ACC112 (cell line): Measurements from ENCODE around the gene C1GALT1.
"Not testable (repeated sequence)": the region's sequence is repeated elsewhere in the genome, so short reads cannot be mapped to it uniquely, and the experiment has no call there.

Experiments used
- H2AFZ ChIP-seq: fragments of 200-600 bp; sonication (generic); one replicate; pipeline ENCODE4 v1.6.0; 2017; ENCODE audit warnings: antibody characterized with exemption, low read length; ENCODE audit not compliant: unreplicated experiment
- H3K27ac ChIP-seq: fragments of 200-600 bp; sonication (generic); 2 replicates; pipeline ENCODE4 v1.5.1; 2014; ENCODE audit warnings: low read depth, mild to moderate bottlenecking, antibody characterized with exemption, low read length, moderate library complexity
- H3K27me3 ChIP-seq: fragments of 200-600 bp; sonication (generic); 2 replicates; pipeline ENCODE4 v1.6.1; 2014; ENCODE audit warnings: mild to moderate bottlenecking, antibody characterized with exemption, low read length, moderate library complexity, mixed read lengths; ENCODE audit not compliant: insufficient read depth
- H3K36me3 ChIP-seq: fragments of 200-600 bp; sonication (generic); 2 replicates; pipeline ENCODE4 v1.6.1; 2016; ENCODE audit warnings: mild to moderate bottlenecking, antibody characterized with exemption, low read length, moderate library complexity, mixed read lengths; ENCODE audit not compliant: insufficient read depth
- H3K4me1 ChIP-seq: fragments of 200-600 bp; sonication (generic); one replicate; pipeline ENCODE4 v1.6.1; 2016; ENCODE audit warnings: low read length, mixed read lengths; ENCODE audit not compliant: insufficient read depth, unreplicated experiment, control insufficient read depth
- H3K4me3 ChIP-seq: fragments of 200-600 bp; sonication (generic); 2 replicates; pipeline ENCODE4 v1.5.1; 2014; ENCODE audit warnings: mild to moderate bottlenecking, low read depth, low read length
- H3K79me2 ChIP-seq: fragments of 200-600 bp; sonication (generic); one replicate; pipeline ENCODE4 v1.6.0; 2016; ENCODE audit warnings: low read length; ENCODE audit not compliant: control insufficient read depth, unreplicated experiment, insufficient read depth

C1GALT1 gene

DNA sequence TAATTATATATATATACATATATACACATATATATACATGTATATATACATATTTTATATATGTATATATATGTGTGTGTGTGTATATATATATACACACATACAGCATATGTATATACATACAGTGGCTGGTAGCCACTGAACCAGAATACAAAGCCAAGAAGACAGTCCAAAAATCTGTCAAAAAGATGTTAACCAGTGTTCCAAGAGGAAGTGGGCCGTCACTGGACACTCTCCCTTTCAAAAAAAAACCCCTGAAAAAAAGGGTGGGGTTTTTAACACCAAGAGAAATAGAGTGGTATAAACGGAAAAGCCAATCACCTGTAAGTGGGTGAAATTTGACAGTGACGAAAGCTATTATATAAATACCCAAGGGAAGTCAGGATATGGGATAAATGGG lies 31.1 kb upstream of the C1GALT1 start:
- H3K4me1 ChIP-seq = no peaks in the 10 kb centered on the region
- H3K79me2 ChIP-seq = no peaks in the 10 kb centered on the region
- no peak overlapping the region for H2AFZ ChIP-seq
- H3K27me3 ChIP-seq = no peaks in the 10 kb centered on the region
- H3K36me3 ChIP-seq = no peaks in the 10 kb centered on the region
- no peak overlapping the region for H3K4me3 ChIP-seq
- no peak overlapping the region for H3K27ac ChIP-seq

DNA sequence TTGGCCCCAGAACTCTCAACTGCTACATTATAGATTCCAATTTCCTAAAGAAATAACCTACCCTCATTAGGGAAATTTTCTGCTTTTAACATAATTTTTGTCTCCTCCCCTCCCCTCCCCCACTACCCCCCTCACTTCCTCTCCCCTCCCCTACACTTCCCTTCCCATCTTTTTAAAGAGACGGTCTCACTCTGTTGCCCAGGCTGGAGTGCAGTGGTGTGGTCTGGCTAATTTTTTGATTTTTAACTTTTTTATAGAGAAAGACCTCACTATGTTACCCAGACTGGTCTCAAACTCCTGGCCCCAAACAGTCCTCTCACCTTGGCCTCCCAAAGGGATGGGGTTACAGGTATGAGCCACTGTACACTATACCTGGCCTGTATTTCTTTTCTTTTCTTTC lies 30.5 kb upstream of the C1GALT1 start:
- Histone ChIP-seq H3K27ac (no peak overlapping the region), H3K27me3 (no peaks in the 10 kb centered on the region), H3K4me3 (no peak overlapping the region), H3K36me3 (no peaks in the 10 kb centered on the region), H3K79me2 (no peaks in the 10 kb centered on the region), H2AFZ (no peak overlapping the region), H3K4me1 (peaks cover 4% of the 10 kb centered on the region)

DNA sequence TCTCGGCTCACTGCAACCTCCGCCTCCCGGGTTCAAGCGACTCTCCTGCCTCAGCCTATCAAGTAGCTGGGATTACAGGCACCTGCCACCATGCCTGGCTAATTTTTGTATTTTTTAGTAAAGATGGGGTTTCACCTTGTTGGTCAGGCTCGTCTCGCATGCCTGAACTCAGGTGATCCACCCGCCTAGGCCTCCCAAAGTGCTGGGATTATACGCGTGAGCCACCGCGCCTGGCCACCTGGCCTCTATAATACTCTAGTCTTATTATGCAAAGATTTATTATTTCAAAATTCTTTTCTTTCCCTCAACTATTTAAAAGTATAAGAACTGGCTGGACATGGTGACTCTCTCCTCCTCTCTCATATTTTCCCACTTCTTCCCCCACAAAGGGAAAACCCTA lies 30.0 kb upstream of the C1GALT1 start:
- Histone ChIP-seq H3K4me1 (peaks cover 9% of the 10 kb centered on the region), H3K79me2 (no peaks in the 10 kb centered on the region), H2AFZ (no peak overlapping the region), H3K27me3 (no peaks in the 10 kb centered on the region), H3K4me3 (no peak overlapping the region), H3K36me3 (no peaks in the 10 kb centered on the region), H3K27ac (no peak overlapping the region)

DNA sequence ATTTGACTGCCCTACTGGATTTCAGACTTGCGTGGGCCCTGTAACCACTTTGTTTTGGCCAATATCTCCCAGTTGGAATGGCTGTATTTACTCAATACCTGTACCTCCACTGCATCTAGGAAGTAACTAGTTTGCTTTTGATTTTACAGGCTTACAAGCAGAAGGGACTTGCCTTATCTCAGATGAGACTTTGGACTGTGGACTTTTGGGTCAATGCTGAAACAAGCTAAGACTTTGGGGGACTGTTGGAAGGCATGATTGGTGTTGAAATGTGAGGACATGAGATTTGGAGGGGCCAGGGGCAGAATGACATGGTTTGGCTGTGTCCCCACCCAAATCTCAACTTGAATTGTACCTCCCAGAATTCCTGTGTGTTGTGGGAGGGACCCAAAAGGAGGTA lies 28.0 kb upstream of the C1GALT1 start:
- H3K36me3 ChIP-seq, H3K27ac ChIP-seq, H3K27me3 ChIP-seq, H2AFZ ChIP-seq, H3K4me3 ChIP-seq: not testable (repeated sequence)
- Histone ChIP-seq H3K79me2 (peaks cover 14% of the 10 kb centered on the region), H3K4me1 (peaks cover 17% of the 10 kb centered on the region)

DNA sequence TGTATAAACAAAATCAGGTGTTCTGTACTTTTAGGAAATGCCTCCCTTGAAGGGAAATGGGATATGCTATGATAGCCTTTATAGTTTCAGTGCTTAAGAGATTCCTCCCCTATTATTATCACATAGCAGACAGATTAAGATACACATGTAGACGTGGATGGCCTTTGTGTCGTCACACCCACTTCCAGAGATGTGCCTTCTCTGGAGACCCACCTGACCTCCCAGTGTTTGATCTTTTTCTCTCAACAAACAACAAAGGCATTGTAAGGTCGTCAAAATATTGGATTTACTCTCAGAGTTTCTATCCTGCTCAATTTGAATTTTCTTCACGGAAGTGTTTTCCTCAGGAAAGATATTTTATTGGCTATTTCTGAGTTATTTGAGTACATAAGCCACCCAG lies 25.7 kb upstream of the C1GALT1 start:
- Histone ChIP-seq H2AFZ (peak overlapping the region; percentile 72), H3K4me1 (peaks cover 22% of the 10 kb centered on the region), H3K27me3 (no peaks in the 10 kb centered on the region), H3K36me3 (peaks cover 20% of the 10 kb centered on the region), H3K79me2 (peaks cover 37% of the 10 kb centered on the region), H3K27ac (peak overlapping the region; percentile 78; the same call in 1 of the 2 replicates), H3K4me3 (peak overlapping the region; percentile 86)

DNA sequence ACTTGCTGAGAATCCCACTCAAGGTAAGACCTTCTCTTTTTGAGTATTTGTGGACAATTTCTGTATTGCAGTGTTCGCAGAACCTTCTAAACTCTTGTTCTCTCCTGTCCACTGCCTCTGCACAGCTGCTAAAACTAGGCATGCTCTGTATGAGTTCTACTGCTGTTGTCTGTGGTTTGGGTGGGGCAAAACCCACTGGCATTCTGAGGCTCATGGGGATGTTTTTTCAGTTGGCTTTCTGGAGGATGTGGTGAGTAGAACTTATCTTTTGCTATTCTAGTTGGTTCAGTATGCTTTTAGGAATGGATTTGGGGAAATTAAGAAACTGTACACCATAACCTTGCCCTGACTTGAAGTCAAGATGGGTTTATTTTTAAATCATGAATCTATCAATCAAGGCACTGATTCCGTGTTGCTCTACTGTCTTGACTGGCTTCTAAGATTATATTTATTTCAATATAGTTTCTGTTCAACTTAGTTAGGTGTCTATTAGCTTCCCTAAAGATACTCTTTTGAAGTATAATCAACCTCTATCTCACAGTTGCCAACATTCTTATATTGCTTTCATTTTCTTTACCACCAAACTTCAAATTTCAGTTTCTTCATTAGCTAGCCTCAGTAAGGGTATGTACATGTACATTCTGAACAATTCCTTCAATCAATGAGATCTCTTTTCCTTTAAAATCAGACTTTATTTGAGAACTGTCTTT lies 25.0 kb upstream of the C1GALT1 start:
- H2AFZ ChIP-seq = peak overlapping the region; percentile 72
- H3K79me2 ChIP-seq = peaks cover 39% of the 10 kb centered on the region
- peak overlapping the region; percentile 78 for H3K27ac ChIP-seq
- peak overlapping the region; percentile 86 for H3K4me3 ChIP-seq
- H3K4me1 ChIP-seq = peaks cover 22% of the 10 kb centered on the region
- H3K27me3 ChIP-seq = no peaks in the 10 kb centered on the region
- peaks cover 22% of the 10 kb centered on the region for H3K36me3 ChIP-seq

DNA sequence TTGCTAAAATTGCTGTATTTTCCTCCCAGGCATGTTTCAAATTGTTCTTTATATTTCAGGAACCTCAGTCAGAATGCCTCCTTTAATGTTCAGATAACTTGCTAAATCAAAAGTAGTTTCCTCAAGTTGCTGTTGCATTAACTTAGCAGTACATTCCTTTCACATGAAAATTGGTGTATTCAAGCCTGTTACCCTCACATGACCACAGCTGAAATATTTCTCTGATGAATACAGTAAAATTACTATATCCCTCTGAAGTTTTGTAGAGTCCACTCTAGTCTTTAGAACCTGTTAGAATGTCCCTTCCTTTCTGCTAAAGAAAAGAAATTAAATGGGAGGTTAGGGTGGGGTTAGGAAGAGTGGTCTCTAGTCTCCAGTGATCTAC lies 24.5 kb upstream of the C1GALT1 start:
- H3K27ac ChIP-seq = peak overlapping the region; percentile 78
- H3K4me3 ChIP-seq = peak overlapping the region; percentile 86
- H2AFZ ChIP-seq = peak overlapping the region; percentile 72
- peaks cover 22% of the 10 kb centered on the region for H3K4me1 ChIP-seq
- H3K79me2 ChIP-seq = peaks cover 39% of the 10 kb centered on the region
- H3K36me3 ChIP-seq = peaks cover 22% of the 10 kb centered on the region
- no peaks in the 10 kb centered on the region for H3K27me3 ChIP-seq

DNA sequence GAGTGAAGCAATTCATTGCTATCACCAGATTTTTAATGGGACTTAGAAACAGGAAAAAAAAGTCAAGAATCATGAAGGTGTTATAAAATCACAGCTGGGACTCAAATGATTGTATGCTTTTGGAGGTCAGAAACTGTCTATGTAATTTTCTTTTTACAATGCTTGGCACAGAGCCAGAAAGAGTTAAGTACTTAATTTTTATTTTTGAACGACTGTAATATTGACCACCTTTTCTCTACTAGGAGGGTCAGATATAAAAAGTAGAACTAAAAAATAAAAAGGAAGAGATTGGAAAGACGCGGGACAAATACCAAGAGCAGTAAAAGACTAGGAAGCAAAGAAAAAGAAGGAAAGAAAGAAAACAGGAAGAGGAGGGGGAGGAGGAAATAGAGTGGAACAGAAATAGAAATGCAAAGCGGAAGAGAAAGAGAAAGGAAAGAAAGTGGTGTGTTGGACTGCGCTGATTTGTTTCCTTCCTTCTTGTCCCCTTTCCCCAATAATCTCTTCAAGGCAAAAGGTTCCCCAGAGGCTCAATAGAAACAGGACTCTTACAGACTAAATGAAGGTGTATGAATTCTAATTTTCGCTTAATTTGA lies 23.2 kb upstream of the C1GALT1 start:
- Histone ChIP-seq H3K79me2 (peaks cover 39% of the 10 kb centered on the region), H3K4me3 (peak overlapping the region; percentile 86), H3K27me3 (no peaks in the 10 kb centered on the region), H2AFZ (peak overlapping the region; percentile 13), H3K27ac (no peak overlapping the region), H3K4me1 (peaks cover 22% of the 10 kb centered on the region), H3K36me3 (peaks cover 22% of the 10 kb centered on the region)

DNA sequence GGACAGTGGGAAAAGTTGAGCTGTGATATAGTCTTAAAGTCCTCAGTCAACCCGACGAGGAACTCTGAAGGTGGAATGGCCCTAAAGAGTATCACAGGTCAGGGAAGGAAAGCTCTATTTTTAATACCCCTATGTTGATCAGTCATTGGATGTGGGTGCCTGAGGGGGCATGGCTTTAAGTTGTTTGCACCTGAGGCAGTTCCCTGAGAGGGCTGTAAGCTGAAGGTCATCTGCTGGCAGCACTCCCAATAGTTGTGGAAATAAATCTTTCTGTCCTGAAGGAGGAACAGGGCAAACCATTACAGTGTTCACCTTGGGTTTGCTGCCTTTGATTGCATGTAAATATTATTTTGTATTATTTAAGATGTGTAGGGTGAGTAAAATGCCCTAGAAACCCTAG lies 17.8 kb upstream of the C1GALT1 start:
- H3K79me2 ChIP-seq = peaks cover 53% of the 10 kb centered on the region

DNA sequence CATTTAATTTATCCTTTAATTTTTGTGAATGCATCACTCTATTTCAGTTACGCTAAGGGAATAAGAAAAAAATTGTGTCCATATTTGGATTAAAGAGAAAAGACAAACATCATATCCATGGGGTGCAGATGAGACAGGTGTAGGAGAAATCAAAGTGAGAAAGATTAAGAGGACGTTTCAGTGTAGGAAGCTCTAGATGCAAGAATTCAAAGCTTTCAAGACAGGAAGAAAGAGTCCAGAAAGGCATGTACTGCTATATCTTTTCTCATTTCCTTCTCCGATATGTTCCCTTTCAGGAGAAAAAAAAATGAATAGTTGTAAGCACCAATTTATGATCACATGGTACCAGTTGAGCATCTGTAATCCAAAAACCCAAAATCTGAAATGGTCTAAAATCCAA lies 17.0 kb upstream of the C1GALT1 start:
- no peaks in the 10 kb centered on the region for H3K27me3 ChIP-seq
- H3K4me3 ChIP-seq = no peak overlapping the region
- H3K4me1 ChIP-seq = no peaks in the 10 kb centered on the region
- peaks cover 31% of the 10 kb centered on the region for H3K36me3 ChIP-seq
- no peak overlapping the region for H3K27ac ChIP-seq
- no peak overlapping the region for H2AFZ ChIP-seq
- H3K79me2 ChIP-seq = peaks cover 46% of the 10 kb centered on the region

More for the DNA sequence above, 17.8 kb upstream of the C1GALT1 start:
- Histone ChIP-seq H3K27ac (no peak overlapping the region), H3K4me1 (peaks cover 3% of the 10 kb centered on the region), H3K27me3 (no peaks in the 10 kb centered on the region), H3K4me3 (no peak overlapping the region), H2AFZ (no peak overlapping the region), H3K36me3 (peaks cover 37% of the 10 kb centered on the region)

DNA sequence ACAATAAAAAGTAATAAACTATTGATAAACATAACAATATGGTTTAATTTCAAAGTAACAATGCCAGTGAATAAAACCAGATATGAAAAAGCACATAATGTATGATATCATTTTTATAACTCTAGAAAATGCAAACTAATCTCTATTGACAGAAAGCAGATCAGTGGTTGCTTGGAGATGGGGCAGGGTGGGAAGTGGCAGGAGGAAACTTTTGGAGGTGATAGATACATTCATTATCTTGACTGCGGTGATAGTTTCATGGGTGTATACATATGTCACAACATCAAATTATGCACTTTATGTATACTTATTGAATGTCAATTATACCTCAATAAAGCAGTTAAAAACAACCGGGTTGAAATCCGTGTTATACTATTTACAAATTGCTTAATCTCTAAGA lies 16.0 kb upstream of the C1GALT1 start:
- no peaks in the 10 kb centered on the region for H3K27me3 ChIP-seq
- H3K4me1 ChIP-seq = no peaks in the 10 kb centered on the region
- H3K36me3 ChIP-seq = peaks cover 22% of the 10 kb centered on the region
- H2AFZ ChIP-seq = no peak overlapping the region
- no peak overlapping the region for H3K4me3 ChIP-seq
- H3K79me2 ChIP-seq = peaks cover 38% of the 10 kb centered on the region
- H3K27ac ChIP-seq = no peak overlapping the region
